H1 (cell line): ENCODE results near the gene CERT1. TPM values are rescaled to one million over a fixed set of nuclear protein-coding genes. Genes with fewer than 3 reads are reported as not detected.
A peak's percentile ranks its signal among the peaks of the same experiment; 100 is the strongest.

ENCODE experiments used
- CTCF ChIA-PET: fragments of 300-600 bp; sonication (Branson Sonifier 250); formaldehyde crosslinking; loops from one replicate; lab custom pipeline; 2021; ENCODE audit not compliant: partially characterized antibody; lab: Charles Lee
- POLR2A ChIA-PET: fragments of 300-600 bp; sonication (Branson Sonifier 250); formaldehyde crosslinking; loops from one replicate; lab custom pipeline; 2021; ENCODE audit warnings: inconsistent platforms; ENCODE audit not compliant: partially characterized antibody; lab: Charles Lee
- DNase-seq, 2 experiments: peaks; one replicate each; pipeline versions ENCODE4 v3.0.0 to v3.0.0-alpha.2; 2010 to 2022; ENCODE audit warnings: low spot score in 2 of 2, low read depth in 1 of 2, mixed read lengths in 1 of 2
- FAIRE-seq: peaks from 2 replicates; lab custom pipeline; 2011; peaks lifted over from hg19 to GRCh38; lab: Jason Lieb, UNC
- H2AFZ ChIP-seq: 2 replicates; pipeline ENCODE4 v1.8.1; 2012; ENCODE audit warnings: low read length, inconsistent platforms
- H2AK5ac ChIP-seq: 2 replicates; pipeline ENCODE4 v1.6.1; 2013; ENCODE audit warnings: low read depth, low read length
- H2BK120ac ChIP-seq: replicated peaks from 2 replicates; pipeline ENCODE3; 2013; ENCODE audit warnings: low read depth, low read length, inconsistent platforms
- H2BK12ac ChIP-seq: 2 replicates; pipeline ENCODE4 v1.6.1; 2013; ENCODE audit warnings: low read depth, low read length
- H2BK15ac ChIP-seq: 2 replicates; pipeline ENCODE4 v1.6.1; 2013; ENCODE audit warnings: low read length
- H2BK20ac ChIP-seq: 2 replicates; pipeline ENCODE4 v1.6.1; 2013; ENCODE audit warnings: low read length
- H2BK5ac ChIP-seq: 2 replicates; pipeline ENCODE4 v1.6.1; 2013; ENCODE audit warnings: low read depth, low read length
- H3K14ac ChIP-seq: 2 replicates; pipeline ENCODE4 v1.6.1; 2013; ENCODE audit warnings: inconsistent platforms; ENCODE audit not compliant: insufficient read length
- H3K18ac ChIP-seq: 2 replicates; pipeline ENCODE4 v1.6.1; 2013; ENCODE audit warnings: low read length; ENCODE audit errors: extremely low read depth
- H3K23ac ChIP-seq: 2 replicates; pipeline ENCODE4 v1.6.1; 2013; ENCODE audit warnings: inconsistent platforms; ENCODE audit not compliant: insufficient read length
- H3K23me2 ChIP-seq: 2 replicates; pipeline ENCODE4 v1.6.1; 2013; ENCODE audit warnings: low read depth, low read length
- H3K27ac ChIP-seq: 2 replicates; pipeline ENCODE4 v1.6.1; 2011; ENCODE audit warnings: low read depth, low read length, inconsistent platforms
- H3K27me3 ChIP-seq, 4 experiments: replicated peaks in 1 of 4; 1 replicate in 1 of 4; 2 replicates in 3 of 4; pipeline versions ENCODE4 v1.6.1 to v1.8.1; 2011 to 2013; ENCODE audit warnings: low read length in 3 of 4, mild to moderate bottlenecking in 3 of 4, inconsistent platforms in 2 of 4, mixed read lengths in 2 of 4, moderate library complexity in 1 of 4; ENCODE audit not compliant: control insufficient read depth in 3 of 4, insufficient read depth in 3 of 4; ENCODE audit errors: extremely low read depth in 1 of 4
- H3K36me3 ChIP-seq, 4 experiments: 2 replicates each; pipeline versions ENCODE4 v1.6.1 to v1.8.1; 2011 to 2013; ENCODE audit warnings: mild to moderate bottlenecking in 4 of 4, low read length in 3 of 4, moderate library complexity in 2 of 4, control low read depth in 1 of 4, inconsistent platforms in 1 of 4; ENCODE audit not compliant: insufficient read depth in 4 of 4, control insufficient read depth in 2 of 4
- H3K4ac ChIP-seq: replicated peaks from 2 replicates; pipeline ENCODE3; 2013; ENCODE audit warnings: low read length, low read depth, mixed read lengths, inconsistent platforms; ENCODE audit not compliant: insufficient read length
- H3K4me1 ChIP-seq, 4 experiments: replicated peaks in 1 of 4; 1 replicate in 1 of 4; 2 replicates in 3 of 4; pipeline versions ENCODE4 v1.6.1 to v1.8.1; 2011 to 2013; ENCODE audit warnings: low read length in 3 of 4, inconsistent platforms in 2 of 4, mixed read lengths in 1 of 4; ENCODE audit not compliant: insufficient read depth in 4 of 4, control insufficient read depth in 3 of 4
- H3K4me2 ChIP-seq, 2 experiments: 2 replicates each; pipeline versions ENCODE4 v1.6.1 to v1.8.1; 2011 to 2013; ENCODE audit warnings: low read depth in 2 of 2, low read length in 2 of 2, control low read depth in 1 of 2, inconsistent platforms in 1 of 2, mild to moderate bottlenecking in 1 of 2; ENCODE audit not compliant: insufficient read depth in 1 of 2
- H3K4me3 ChIP-seq, 4 experiments: fragments of 200-600, 300-600 bp in 1 of 4; sonication (generic), shearing (Covaris generic), sonication (Bioruptor Twin) in 1 of 4; 2 replicates each; pipeline versions ENCODE4 v1.5.1 to v1.8.1; 2011 to 2016; ENCODE audit warnings: low read length in 4 of 4, low read depth in 3 of 4, control low read depth in 2 of 4, inconsistent platforms in 2 of 4, mild to moderate bottlenecking in 2 of 4, mixed read lengths in 1 of 4, moderate library complexity in 1 of 4; ENCODE audit not compliant: insufficient read depth in 2 of 4; ENCODE audit errors: extremely low read depth in 1 of 4
- H3K56ac ChIP-seq: replicated peaks from 2 replicates; pipeline ENCODE3; 2013; ENCODE audit warnings: low read depth, mild to moderate bottlenecking, mixed read lengths, low read length, inconsistent platforms; ENCODE audit not compliant: insufficient read length
- H3K79me1 ChIP-seq: 2 replicates; pipeline ENCODE4 v1.6.1; 2013; ENCODE audit warnings: low read depth, low read length, control low read depth
- H3K79me2 ChIP-seq, 2 experiments: 2 replicates each; pipeline versions ENCODE4 v1.6.1 to v1.8.1; 2012 to 2013; ENCODE audit warnings: low read length in 2 of 2, mild to moderate bottlenecking in 2 of 2, inconsistent platforms in 1 of 2; ENCODE audit not compliant: insufficient read depth in 2 of 2, control insufficient read depth in 1 of 2
- H3K9ac ChIP-seq, 4 experiments: replicated peaks in 1 of 4; 1 replicate in 1 of 4; 2 replicates in 3 of 4; pipeline versions ENCODE4 v1.6.1 to v1.8.1; 2011 to 2013; ENCODE audit warnings: low read depth in 3 of 4, low read length in 3 of 4, control low read depth in 2 of 4, mild to moderate bottlenecking in 2 of 4, moderate library complexity in 2 of 4, inconsistent platforms in 1 of 4; ENCODE audit errors: extremely low read depth in 1 of 4
- H3K9me3 ChIP-seq, 2 experiments: 2 replicates each; pipeline versions ENCODE4 v1.6.1 to v1.8.1; 2012 to 2013; ENCODE audit warnings: mild to moderate bottlenecking in 2 of 2, moderate library complexity in 2 of 2, control low read depth in 1 of 2, inconsistent platforms in 1 of 2, low read depth in 1 of 2, low read length in 1 of 2, mixed read lengths in 1 of 2; ENCODE audit not compliant: insufficient read depth in 2 of 2
- H4K20me1 ChIP-seq, 2 experiments: replicated peaks in 1 of 2; 2 replicates each; pipeline versions ENCODE3 to v1.8.1; 2011 to 2013; ENCODE audit warnings: inconsistent platforms in 2 of 2, low read length in 2 of 2, mild to moderate bottlenecking in 1 of 2; ENCODE audit not compliant: insufficient read depth in 2 of 2, control insufficient read depth in 1 of 2
- H4K5ac ChIP-seq: 2 replicates; pipeline ENCODE4 v1.6.1; 2013; ENCODE audit warnings: low read length, low read depth, mixed read lengths, inconsistent platforms; ENCODE audit not compliant: insufficient read length
- H4K8ac ChIP-seq: 2 replicates; pipeline ENCODE4 v1.8.0; 2013; ENCODE audit warnings: mild to moderate bottlenecking, moderate library complexity, low read length, inconsistent platforms; ENCODE audit not compliant: insufficient read depth; ENCODE audit errors: extremely low read depth
- H4K91ac ChIP-seq: replicated peaks from 2 replicates; pipeline ENCODE3; 2013; ENCODE audit warnings: low read length, mixed read lengths, inconsistent platforms; ENCODE audit not compliant: insufficient read length
- SIN3A ChIP-seq, 2 experiments: IDR thresholded peaks in 1 of 2; conservative IDR thresholded peaks in 1 of 2; 2 replicates each; pipeline ENCODE4 v1.6.1; 2011 to 2012; ENCODE audit warnings: low read length in 2 of 2, improper control_type of control experiment in 1 of 2, low read depth in 1 of 2, mild to moderate bottlenecking in 1 of 2
- WGBS, 2 experiments: shearing (Covaris generic) in 1 of 2; methylation state at CpG; one replicate each; pipeline versions ENCODE4 v1.1.6 to v1.1.7; 2013 to 2015; ENCODE audit warnings: low lambda C conversion rate in 2 of 2, mixed read lengths in 2 of 2, inconsistent platforms in 1 of 2, low coverage in 1 of 2, missing lambda C conversion rate in 1 of 2; ENCODE audit not compliant: insufficient replicate concordance in 2 of 2, insufficient coverage in 1 of 2, insufficient read length in 1 of 2; ENCODE audit errors: extremely low coverage in 1 of 2, missing lambda C conversion rate in 1 of 2; 5-methylcytosine and 5-hydroxymethylcytosine counted together
- polyA plus RNA-seq, 7 experiments: library from polyadenylated mRNA; depleted of rRNA in 3 of 7; stranded (reverse) in 5 of 7; unstranded in 2 of 7; fragments of >200 nt in 5 of 7; fragments of 200-250 nt in 2 of 7; gene quantifications; 1 replicate in 5 of 7; 2 replicates in 1 of 7; 4 replicates in 1 of 7; pipeline versions ENCODE4 v1.2.1 to v1.2.3, GENCODE V29; 2011 to 2013; ENCODE audit warnings: missing spikeins in 2 of 7, mixed read lengths in 2 of 7
- total RNA-seq: library from RNA; stranded (reverse); fragmentation: NEBNext Ultra II Directional; extraction: Animal tissue kit (Norgen Biotek cat#: 25700); gene quantifications from 2 replicates; pipeline ENCODE4 v1.2.1, GENCODE V29; 2021

CERT1 gene
- total and polyA plus RNA-seq, 2 of the 8 experiments (the other 6 are each of a cell fraction or from before 2014, with no cell fraction given), result 7.8 to 55.3 TPM

DNA sequence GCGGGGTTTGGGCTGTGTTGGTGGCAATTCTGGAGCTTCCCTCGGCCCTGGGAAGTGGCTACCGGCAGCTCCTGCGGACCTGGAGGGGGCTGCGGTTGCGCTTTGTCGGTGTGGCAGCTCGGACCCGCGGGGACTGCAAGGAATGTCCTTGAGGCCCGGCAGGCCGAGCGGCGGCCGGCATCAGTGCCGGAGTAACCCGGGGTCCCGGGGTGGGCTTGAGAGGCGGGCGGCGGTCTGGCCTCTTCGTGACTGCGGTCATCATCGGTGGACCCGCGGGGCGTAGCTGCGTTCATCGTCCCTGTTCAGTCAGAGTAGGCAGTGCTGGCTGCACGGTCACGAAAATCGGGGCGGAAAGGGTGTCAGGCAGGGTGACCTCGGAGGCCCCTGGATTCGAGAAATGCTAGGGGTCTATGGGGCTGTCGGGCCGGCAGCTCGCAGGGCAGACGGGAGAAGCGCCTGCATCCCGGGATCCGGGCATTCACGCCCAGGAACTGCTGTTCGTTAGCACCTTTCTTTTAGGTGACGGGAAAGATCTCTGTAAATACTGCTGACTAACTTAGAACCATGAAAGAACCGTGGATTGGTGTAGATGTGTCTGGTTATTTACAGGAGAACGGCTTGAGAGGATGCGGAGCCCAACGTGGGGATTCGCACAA lies 173.9 kb downstream of the CERT1 start:
- H2AK5ac ChIP-seq, result no peak overlapping the region
- H3K56ac ChIP-seq, result peak overlapping the region; percentile 70
- peak overlapping the region; percentile 72 to 73 for H3K4me2 ChIP-seq
- DNase-seq (no peak), FAIRE-seq (no peak)
- no peak overlapping the region for H3K14ac ChIP-seq
- H3K23me2 ChIP-seq, result peaks cover 4% of the 10 kb centered on the region
- no peaks in the 10 kb centered on the region for H3K27me3 ChIP-seq
- no peaks in the 10 kb centered on the region for H3K79me1 ChIP-seq
- peak overlapping the region; percentile 76 for H2BK5ac ChIP-seq
- peak overlapping the region; percentile 42 for H3K4ac ChIP-seq
- ChIA-PET CTCF (interaction anchor here (0.6 to 1.6 kb wide), 15 partner anchors 9 to 411 kb away, joined by 3 to 11 read pairs (median 4); partner anchors contain the start of gene ANKRD31), POLR2A (interaction anchor here (1.1 to 1.9 kb wide), 7 partner anchors 14 to 282 kb away, joined by 3 to 14 read pairs (median 5); partner anchors contain the start of gene ANKRD31)
- H3K18ac ChIP-seq, result no peak overlapping the region
- peak overlapping the region; percentile 75 for H3K27ac ChIP-seq
- no peak overlapping the region for H2AFZ ChIP-seq
- 1% methylated on average over 33 of the region's 50 CpGs; no CpG with 5 or more reads in 1 of the 2 experiments for WGBS, 2 experiments
- H3K4me3 ChIP-seq, result peak overlapping the region; percentile 84 to 96 (median 90)
- no peak overlapping the region for H2BK15ac ChIP-seq
- H3K9me3 ChIP-seq, result no peaks in the 10 kb centered on the region; a peak in 1 of 4 replicates
- peaks cover 1 to 3% (median 2%) of the 10 kb centered on the region in 4 experiments; a peak in 4 of 7 replicates for H3K4me1 ChIP-seq
- peak overlapping the region; percentile 86; the same call in 1 of the 2 replicates for H4K8ac ChIP-seq
- peaks cover 42 to 53% of the 10 kb centered on the region in 2 experiments for H3K79me2 ChIP-seq
- H3K36me3 ChIP-seq, result peaks cover 0 to 18% (median 4%) of the 10 kb centered on the region in 4 experiments; a peak in 5 of 8 replicates
- H3K23ac ChIP-seq, result no peak overlapping the region
- H4K20me1 ChIP-seq, result peaks cover 17 to 20% of the 10 kb centered on the region in 2 experiments
- no peak overlapping the region; the same call in 1 of the 2 replicates for H2BK12ac ChIP-seq
- H4K91ac ChIP-seq, result peak overlapping the region; percentile 46
- peak overlapping the region; percentile 70 for H4K5ac ChIP-seq
- no peak overlapping the region for H2BK120ac ChIP-seq
- no peak overlapping the region for H2BK20ac ChIP-seq
- peak overlapping the region; percentile 45 to 78 (median 74) for H3K9ac ChIP-seq
- TF ChIP-seq SIN3A (conservative IDR thresholded peaks at IDR 0.05 in 1 of 2, IDR thresholded peaks at IDR 0.05 in 1 of 2; ENCODE audit: low read depth in 1 of 2, low read length in 2 of 2), result 0 out of 4 replicates have a peak, but pooled peaks of 1 of the 2 experiments have one; percentile 7
